Stimulated activated CD8-positive, alpha-beta memory T cell treated with anti-CD3 and anti-CD28 coated beads, Interleukin-12 subunit alpha, Interleukin-12 subunit beta, amount 100 ng/mL, for 24 hours (primary cell): ENCODE results near the gene NVL.
A peak's percentile ranks its signal among the peaks of the same experiment; 100 is the strongest.

Experiments used
- DNase-seq: peaks from one replicate; pipeline ENCODE4 v3.0.0-alpha.2; 2020; ENCODE audit errors: extremely low read depth

NVL gene

GRCh38 chr1:224198572-224198971, 131.4 kb downstream of the NVL start:
- DNase-seq = no peak

GRCh38 chr1:224196813-224197600, 133.0 kb downstream of the NVL start:
- no peak for DNase-seq

- DNase-seq = no peak
These were observed 136.5 kb downstream of the NVL start for GRCh38 chr1:224193319-224193966.

GRCh38 chr1:224192082-224192788, 137.7 kb downstream of the NVL start:
- no peak for DNase-seq

- DNase-seq = no peak
These were observed 140.4 kb downstream of the NVL start for GRCh38 chr1:224189561-224189960.

GRCh38 chr1:224188286-224188685, 141.7 kb downstream of the NVL start:
- DNase-seq = no peak

- DNase-seq = no peak
These were observed 144.8 kb downstream of the NVL start for GRCh38 chr1:224185208-224185607.

- no peak for DNase-seq
These were observed 146.2 kb downstream of the NVL start for GRCh38 chr1:224183591-224184312.

- DNase-seq = peak; percentile 46
These were observed 146.9 kb downstream of the NVL start, which contains the start of gene DEGS1 for GRCh38 chr1:224182866-224183590. TSS of gene DEGS1 (plus strand) at chr1:224183240. CDS start at chr1:224183337, 97 bp downstream.

- no peak for DNase-seq
These were observed 147.7 kb downstream of the NVL start for GRCh38 chr1:224182057-224182865.

- no peak for DNase-seq
These were observed 148.5 kb downstream of the NVL start for GRCh38 chr1:224181453-224181810.

GRCh38 chr1:224180783-224181452, 149.1 kb downstream of the NVL start:
- DNase-seq = no peak

- no peak for DNase-seq
These were observed 151.1 kb downstream of the NVL start for GRCh38 chr1:224178894-224179293.

GRCh38 chr1:224177356-224177999, 152.5 kb downstream of the NVL start:
- no peak for DNase-seq
